ENCODE data around the gene ATXN7L3.

Gene ATXN7L3

GRCh38 chr17:44210342-44211192, 10.9 kb upstream of the ATXN7L3 start:
- H3K4me3 ChIP-seq (ENCODE audit: low read length), result peak overlapping the region; percentile 41
- H2AFZ ChIP-seq (ENCODE audit: low read length), result no peak overlapping the region

GRCh38 chr17:44209786-44210341, 10.2 kb upstream of the ATXN7L3 start:
- H3K79me2 ChIP-seq (ENCODE audit: low read length), result peaks cover 12% of the 10 kb centered on the region

More at GRCh38 chr17:44210342-44211192, 10.9 kb upstream of the ATXN7L3 start:
- peak; percentile 93 for DNase-seq
- peak; percentile 98 for TF ChIP-seq CTCF (IDR thresholded peaks at IDR 0.05; ENCODE audit: low read length)
- TF ChIP-seq EZH2phosphoT487 (IDR thresholded peaks at IDR 0.05; ENCODE audit: low read length), result no peak
- no peak for TF ChIP-seq EZH2 (optimal IDR thresholded peaks at IDR 0.05; ENCODE audit: low read depth, low read length)
- peak overlapping the region; percentile 92 for H3K4me2 ChIP-seq (ENCODE audit: low read depth, low read length)
- H3K79me2 ChIP-seq (ENCODE audit: low read length), result peaks cover 19% of the 10 kb centered on the region
- no peaks in the 10 kb centered on the region for H3K9me2 ChIP-seq (replicated peaks; ENCODE audit: insufficient read depth, low read length)
- peaks cover 6% of the 10 kb centered on the region for H3K36me3 ChIP-seq (replicated peaks; ENCODE audit: insufficient read depth, low read length)
- H3K9ac ChIP-seq (ENCODE audit: low read length), result peak overlapping the region; percentile 71
- no peaks in the 10 kb centered on the region for H3K9me3 ChIP-seq (replicated peaks; ENCODE audit: insufficient read depth, low read length)
- H3K27ac ChIP-seq (ENCODE audit: low read length), result peak overlapping the region; percentile 75
- H4K20me1 ChIP-seq (ENCODE audit: insufficient read depth, low read length), result no peaks in the 10 kb centered on the region
- H3K27me3 ChIP-seq (replicated peaks; ENCODE audit: insufficient read depth, low read length), result no peaks in the 10 kb centered on the region
- H3K4me1 ChIP-seq (ENCODE audit: low read length), result peaks cover 18% of the 10 kb centered on the region
- peaks cover 20% of the 10 kb centered on the region for H3F3A ChIP-seq (ENCODE audit: insufficient read depth, low read length)

GRCh38 chr17:44207743-44208142, 8.1 kb upstream of the ATXN7L3 start:
- TF ChIP-seq EZH2phosphoT487 (IDR thresholded peaks at IDR 0.05; ENCODE audit: low read length) (no peak), EZH2 (optimal IDR thresholded peaks at IDR 0.05; ENCODE audit: low read depth, low read length) (no peak), CTCF (IDR thresholded peaks at IDR 0.05; ENCODE audit: low read length) (no peak)
- Histone ChIP-seq H3K9me2 (replicated peaks; ENCODE audit: insufficient read depth, low read length) (no peaks in the 10 kb centered on the region), H3F3A (ENCODE audit: insufficient read depth, low read length) (peaks cover 40% of the 10 kb centered on the region), H3K27me3 (replicated peaks; ENCODE audit: insufficient read depth, low read length) (no peaks in the 10 kb centered on the region), H3K36me3 (replicated peaks; ENCODE audit: insufficient read depth, low read length) (no peaks in the 10 kb centered on the region; the same call in none of the 2 replicates), H3K4me1 (ENCODE audit: low read length) (peaks cover 17% of the 10 kb centered on the region), H3K4me2 (ENCODE audit: low read depth, low read length) (no peak overlapping the region), H3K9ac (ENCODE audit: low read length) (no peak overlapping the region), H3K9me3 (replicated peaks; ENCODE audit: insufficient read depth, low read length) (no peaks in the 10 kb centered on the region), H4K20me1 (ENCODE audit: insufficient read depth, low read length) (no peaks in the 10 kb centered on the region), H3K27ac (ENCODE audit: low read length) (no peak overlapping the region), H3K79me2 (ENCODE audit: low read length) (peaks cover 10% of the 10 kb centered on the region), H3K4me3 (ENCODE audit: low read length) (no peak overlapping the region), H2AFZ (ENCODE audit: low read length) (no peak overlapping the region)
- DNase-seq, result no peak

More at GRCh38 chr17:44209786-44210341, 10.2 kb upstream of the ATXN7L3 start:
- no peak for DNase-seq
- H3K9ac ChIP-seq (ENCODE audit: low read length), result peak overlapping the region; percentile 49; the same call in 1 of the 2 replicates
- H3F3A ChIP-seq (ENCODE audit: insufficient read depth, low read length), result peaks cover 27% of the 10 kb centered on the region
- peaks cover under 1% of the 10 kb centered on the region for H3K36me3 ChIP-seq (replicated peaks; ENCODE audit: insufficient read depth, low read length)
- no peaks in the 10 kb centered on the region for H4K20me1 ChIP-seq (ENCODE audit: insufficient read depth, low read length)
- H3K4me2 ChIP-seq (ENCODE audit: low read depth, low read length), result peak overlapping the region; percentile 92
- H3K27ac ChIP-seq (ENCODE audit: low read length), result no peak overlapping the region
- no peaks in the 10 kb centered on the region for H3K9me2 ChIP-seq (replicated peaks; ENCODE audit: insufficient read depth, low read length)
- no peaks in the 10 kb centered on the region for H3K27me3 ChIP-seq (replicated peaks; ENCODE audit: insufficient read depth, low read length)
- no peak overlapping the region for H2AFZ ChIP-seq (ENCODE audit: low read length)
- peaks cover 17% of the 10 kb centered on the region for H3K4me1 ChIP-seq (ENCODE audit: low read length)
- H3K4me3 ChIP-seq (ENCODE audit: low read length), result peak overlapping the region; percentile 41; the same call in 1 of the 2 replicates
- H3K9me3 ChIP-seq (replicated peaks; ENCODE audit: insufficient read depth, low read length), result no peaks in the 10 kb centered on the region
- no peak for TF ChIP-seq EZH2 (optimal IDR thresholded peaks at IDR 0.05; ENCODE audit: low read depth, low read length)
- TF ChIP-seq EZH2phosphoT487 (IDR thresholded peaks at IDR 0.05; ENCODE audit: low read length), result no peak
- no peak for TF ChIP-seq CTCF (IDR thresholded peaks at IDR 0.05; ENCODE audit: low read length)

Data from MM.1S (cell line).